MM.1S (cell line): ENCODE results near the gene CNGB1.

Experiments used
- DNase-seq: peaks from one replicate; pipeline ENCODE4 v3.0.0-alpha.2; 2015
- H2AFZ ChIP-seq: fragments of 300-600 bp; sonication (generic); 2 replicates; pipeline ENCODE4 v1.6.0; 2016; ENCODE audit warnings: antibody characterized with exemption, low read length
- H3F3A ChIP-seq: fragments of 300-600 bp; sonication (generic); 2 replicates; pipeline ENCODE4 v1.6.1; 2016; ENCODE audit warnings: mild to moderate bottlenecking, antibody characterized with exemption, low read length, moderate library complexity, mixed read lengths; ENCODE audit not compliant: insufficient read depth
- H3K27ac ChIP-seq: fragments of 300-600 bp; sonication (generic); 2 replicates; pipeline ENCODE4 v1.5.1; 2016; ENCODE audit warnings: mild to moderate bottlenecking, low read length
- H3K27me3 ChIP-seq: fragments of 300-600 bp; sonication (generic); replicated peaks from 2 replicates; pipeline ENCODE4 v1.6.0; 2016; ENCODE audit warnings: low read length; ENCODE audit not compliant: insufficient read depth
- H3K36me3 ChIP-seq: fragments of 300-600 bp; sonication (generic); replicated peaks from 2 replicates; pipeline ENCODE4 v1.6.1; 2016; ENCODE audit warnings: mild to moderate bottlenecking, low read length, mixed read lengths; ENCODE audit not compliant: insufficient read depth
- H3K4me1 ChIP-seq: fragments of 300-600 bp; sonication (generic); 2 replicates; pipeline ENCODE4 v1.6.1; 2016; ENCODE audit warnings: low read length, mixed read lengths
- H3K4me2 ChIP-seq: fragments of 300-600 bp; sonication (generic); 2 replicates; pipeline ENCODE4 v1.6.0; 2016; ENCODE audit warnings: low read depth, low read length
- H3K4me3 ChIP-seq: fragments of 300-600 bp; sonication (generic); 2 replicates; pipeline ENCODE4 v1.5.1; 2016; ENCODE audit warnings: low read length, mixed read lengths
- H3K79me2 ChIP-seq: fragments of 300-600 bp; sonication (generic); 2 replicates; pipeline ENCODE4 v1.6.1; 2016; ENCODE audit warnings: mixed run types, low read length, mixed read lengths
- H3K9ac ChIP-seq: fragments of 300-600 bp; sonication (generic); 2 replicates; pipeline ENCODE4 v1.6.1; 2016; ENCODE audit warnings: low read length, mixed read lengths
- H3K9me2 ChIP-seq: fragments of 300-600 bp; sonication (generic); replicated peaks from 2 replicates; pipeline ENCODE4 v1.6.1; 2016; ENCODE audit warnings: mild to moderate bottlenecking, low read length, mixed read lengths; ENCODE audit not compliant: insufficient read depth
- H3K9me3 ChIP-seq: fragments of 300-600 bp; sonication (generic); replicated peaks from 2 replicates; pipeline ENCODE4 v1.6.1; 2016; ENCODE audit warnings: mild to moderate bottlenecking, low read length, mixed read lengths; ENCODE audit not compliant: insufficient read depth
- H4K20me1 ChIP-seq: fragments of 300-600 bp; sonication (generic); 2 replicates; pipeline ENCODE4 v1.6.1; 2016; ENCODE audit warnings: mild to moderate bottlenecking, low read length, moderate library complexity, mixed read lengths; ENCODE audit not compliant: insufficient read depth
- CTCF ChIP-seq: fragments of 300-600 bp; sonication (generic); IDR thresholded peaks from 2 replicates; pipeline ENCODE4 v1.5.1; 2016; ENCODE audit warnings: antibody characterized with exemption, low read length, mixed read lengths
- EZH2 ChIP-seq: fragments of 300-600 bp; sonication (generic); optimal IDR thresholded peaks from 2 replicates; pipeline ENCODE3; 2017; ENCODE audit warnings: low read depth, mild to moderate bottlenecking, antibody characterized with exemption, low read length, mixed read lengths
- EZH2phosphoT487 ChIP-seq: fragments of 300-600 bp; sonication (generic); IDR thresholded peaks from 2 replicates; pipeline ENCODE4 v1.6.1; 2018; ENCODE audit warnings: antibody characterized with exemption, low read length

Gene CNGB1

GRCh38 chr16:57938484-57938883 lies 32.4 kb downstream of the CNGB1 start:
- H3K36me3 ChIP-seq, result no peaks in the 10 kb centered on the region
- H3K9me2 ChIP-seq, result no peaks in the 10 kb centered on the region
- no peak for DNase-seq
- H3K27ac ChIP-seq, result no peak overlapping the region
- H3K4me1 ChIP-seq, result no peaks in the 10 kb centered on the region
- H3K9ac ChIP-seq, result no peak overlapping the region
- no peak overlapping the region for H3K4me3 ChIP-seq
- H2AFZ ChIP-seq, result no peak overlapping the region
- H4K20me1 ChIP-seq, result no peaks in the 10 kb centered on the region
- no peaks in the 10 kb centered on the region for H3K9me3 ChIP-seq
- no peaks in the 10 kb centered on the region for H3K79me2 ChIP-seq
- TF ChIP-seq CTCF, result no peak
- TF ChIP-seq EZH2phosphoT487, result no peak
- no peak for TF ChIP-seq EZH2
- H3K27me3 ChIP-seq, result no peaks in the 10 kb centered on the region
- no peaks in the 10 kb centered on the region for H3F3A ChIP-seq
- H3K4me2 ChIP-seq, result no peak overlapping the region

- DNase-seq, result no peak
- TF ChIP-seq CTCF, result no peak
- no peak for TF ChIP-seq EZH2
- TF ChIP-seq EZH2phosphoT487, result no peak
- H4K20me1 ChIP-seq, result no peaks in the 10 kb centered on the region
- no peak overlapping the region for H2AFZ ChIP-seq
- H3F3A ChIP-seq, result no peaks in the 10 kb centered on the region
- H3K9me2 ChIP-seq, result no peaks in the 10 kb centered on the region
- no peaks in the 10 kb centered on the region for H3K9me3 ChIP-seq
- H3K4me1 ChIP-seq, result no peaks in the 10 kb centered on the region
- H3K27me3 ChIP-seq, result no peaks in the 10 kb centered on the region
- no peak overlapping the region for H3K4me3 ChIP-seq
- no peak overlapping the region for H3K9ac ChIP-seq
- no peaks in the 10 kb centered on the region for H3K36me3 ChIP-seq
- no peak overlapping the region for H3K27ac ChIP-seq
- no peak overlapping the region for H3K4me2 ChIP-seq
- no peaks in the 10 kb centered on the region for H3K79me2 ChIP-seq
These were observed 33.1 kb downstream of the CNGB1 start for GRCh38 chr16:57937861-57938260.

- H3K36me3 ChIP-seq, result no peaks in the 10 kb centered on the region
- no peaks in the 10 kb centered on the region for H3K4me1 ChIP-seq
- no peak overlapping the region for H3K9ac ChIP-seq
- H4K20me1 ChIP-seq, result no peaks in the 10 kb centered on the region
- H3K4me3 ChIP-seq, result no peak overlapping the region
- H3F3A ChIP-seq, result no peaks in the 10 kb centered on the region
- H3K27me3 ChIP-seq, result no peaks in the 10 kb centered on the region
- H3K4me2 ChIP-seq, result no peak overlapping the region
- DNase-seq, result no peak
- H3K79me2 ChIP-seq, result no peaks in the 10 kb centered on the region
- H2AFZ ChIP-seq, result no peak overlapping the region
- H3K9me2 ChIP-seq, result no peaks in the 10 kb centered on the region
- no peak overlapping the region for H3K27ac ChIP-seq
- H3K9me3 ChIP-seq, result no peaks in the 10 kb centered on the region
- TF ChIP-seq EZH2phosphoT487 (no peak), EZH2 (no peak), CTCF (no peak)
These were observed 35.0 kb downstream of the CNGB1 start for GRCh38 chr16:57935904-57936303.
